Endometrial microvascular endothelial cells (primary cell): ENCODE results near the gene RUNDC1. TPM values are rescaled to one million over a fixed set of nuclear protein-coding genes. Genes with fewer than 3 reads are reported as not detected.
"Not testable (repeated sequence)": the region's sequence is repeated elsewhere in the genome, so short reads cannot be mapped to it uniquely, and the experiment has no call there.

ENCODE experiments used
- in situ Hi-C: cut with HindIII; loops from 2 replicates; pipeline ENCODE4 v1.10.0; 2017; ENCODE audit warnings: low sequenced_read_pairs, low pct_unique_long_range_greater_than_20kb; ENCODE audit errors: inconsistent ontology term
- total RNA-seq: library from RNA; depleted of rRNA; stranded (reverse); fragments of >200 nt; gene quantifications from one replicate; pipeline ENCODE4 v1.2.3, GENCODE V29; 2015; ENCODE audit errors: inconsistent ontology term

RUNDC1 gene
- total RNA-seq, 1 donor from 2014 or later: 7.3 TPM

DNA sequence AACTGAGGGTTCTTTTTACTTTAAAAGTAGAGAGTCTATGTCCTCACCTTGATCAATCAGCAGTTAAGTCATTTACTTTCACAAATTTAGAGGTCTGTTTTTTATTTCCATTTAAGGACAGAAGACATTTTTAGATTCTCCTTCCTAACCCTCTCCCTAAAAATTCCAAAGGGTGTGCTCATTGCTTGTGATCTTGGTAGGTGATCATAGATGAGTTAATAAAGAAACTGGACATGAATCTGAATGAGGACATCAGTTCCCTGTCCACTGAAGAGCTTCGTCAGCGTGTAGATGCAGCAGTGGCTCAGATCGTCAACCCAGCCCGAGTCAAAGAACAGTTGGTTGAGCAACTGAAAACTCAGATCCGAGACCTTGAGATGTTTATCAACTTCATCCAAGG, 8.8 kb downstream of the RUNDC1 start:
- in situ Hi-C loops: no loop called here

DNA sequence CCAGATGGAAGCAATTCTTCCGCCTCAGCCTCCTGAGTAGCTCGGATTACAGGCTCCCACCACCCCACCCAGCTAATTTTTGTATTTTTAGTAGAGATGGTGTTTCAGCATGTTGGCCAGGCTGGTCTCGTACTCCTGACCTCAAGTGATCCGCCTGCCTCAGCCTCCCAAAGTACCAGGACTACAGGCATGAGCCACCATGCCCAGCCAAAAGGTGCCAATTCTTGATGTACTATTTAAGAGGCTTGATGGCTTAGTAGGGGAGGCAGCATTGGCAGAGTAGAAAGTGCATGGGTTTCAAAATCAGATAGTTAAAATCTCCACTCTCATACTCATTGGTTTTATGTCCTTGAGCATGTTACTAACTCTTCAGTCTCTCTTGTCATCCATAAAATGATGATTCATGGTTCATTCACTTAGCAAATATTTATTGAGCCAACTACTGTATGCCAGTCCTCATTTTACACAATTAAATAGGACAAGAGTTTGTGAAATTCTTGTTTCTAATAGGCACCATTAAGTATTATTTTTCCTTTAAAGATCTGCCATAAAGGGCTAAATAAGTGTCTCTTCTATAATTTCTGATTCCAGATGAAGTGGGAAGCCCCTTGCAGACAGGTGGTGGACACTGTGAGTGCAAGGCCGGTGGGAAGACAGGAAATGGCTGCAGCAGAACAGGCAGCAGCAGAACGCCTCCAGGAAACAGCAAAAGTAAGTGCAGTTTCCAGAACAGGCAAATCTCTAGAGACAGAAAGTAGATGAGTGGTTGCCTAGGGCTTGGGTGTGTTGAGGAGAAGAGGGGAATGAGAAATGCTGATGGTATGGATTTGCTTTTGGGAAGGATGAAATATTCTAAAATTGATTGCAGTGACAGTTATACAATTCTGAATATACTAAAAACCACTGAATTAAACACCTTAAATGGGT, 9.6 kb downstream of the RUNDC1 start:
- in situ Hi-C loops: no loop called here

DNA sequence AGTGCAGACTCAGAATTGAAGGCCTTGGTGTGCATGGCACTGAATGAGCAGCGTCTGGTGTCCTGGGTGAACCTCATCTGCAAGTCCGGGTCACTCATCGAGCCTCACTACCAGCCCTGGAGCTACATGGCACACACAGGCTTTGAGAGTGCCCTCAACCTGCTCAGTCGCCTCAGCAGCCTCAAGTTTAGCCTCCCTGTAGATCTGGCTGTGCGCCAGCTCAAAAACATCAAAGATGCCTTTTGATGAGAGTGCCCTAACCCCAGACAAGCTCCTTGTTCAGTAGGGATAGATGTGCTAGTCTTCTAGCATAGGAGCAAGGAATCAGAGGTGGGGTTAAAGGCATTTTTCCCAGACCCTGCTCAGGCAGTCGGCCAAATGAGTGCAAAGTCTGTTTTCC, 11.1 kb downstream of the RUNDC1 start:
- in situ Hi-C loops: no loop called here

DNA sequence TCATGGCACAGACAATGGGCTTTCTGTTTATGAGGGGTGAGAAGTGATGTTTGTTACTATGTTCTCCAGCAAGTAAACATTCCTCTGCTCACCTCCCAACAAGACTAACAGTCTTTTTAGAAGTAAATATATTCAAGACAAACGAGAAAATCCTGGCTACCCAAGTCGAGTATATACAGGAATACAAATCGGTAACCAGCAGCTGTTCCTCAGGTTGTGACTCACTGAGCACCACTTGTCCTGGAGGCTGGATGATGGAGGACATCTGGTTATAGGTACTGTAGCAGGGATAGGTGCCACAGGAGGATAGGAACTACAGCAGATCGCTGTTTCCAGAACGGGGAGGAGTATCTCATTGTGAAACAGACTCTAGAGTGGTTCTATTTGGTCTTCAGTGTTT, 12.5 kb downstream of the RUNDC1 start:
- in situ Hi-C loops: no loop called here

DNA sequence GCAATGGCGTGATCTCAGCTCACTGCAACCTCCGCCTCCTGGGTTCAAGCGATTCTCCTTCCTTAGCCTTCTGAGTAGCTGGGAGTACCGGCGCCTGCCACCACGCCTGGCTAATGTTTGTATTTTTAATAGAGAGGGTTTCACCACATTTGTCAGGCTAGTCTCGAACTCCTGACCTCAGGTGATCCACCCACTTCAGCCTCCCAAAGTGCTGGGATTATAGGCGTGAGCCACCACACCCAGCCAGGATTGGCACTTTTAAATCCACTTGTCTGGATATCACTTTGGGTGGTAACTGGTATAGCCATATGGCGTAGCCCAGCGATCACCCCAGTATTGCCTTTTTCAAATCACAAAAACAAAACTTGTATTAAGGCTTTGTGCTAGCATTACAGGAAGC, 13.5 kb downstream of the RUNDC1 start:
- in situ Hi-C loops: not testable (repeated sequence)

DNA sequence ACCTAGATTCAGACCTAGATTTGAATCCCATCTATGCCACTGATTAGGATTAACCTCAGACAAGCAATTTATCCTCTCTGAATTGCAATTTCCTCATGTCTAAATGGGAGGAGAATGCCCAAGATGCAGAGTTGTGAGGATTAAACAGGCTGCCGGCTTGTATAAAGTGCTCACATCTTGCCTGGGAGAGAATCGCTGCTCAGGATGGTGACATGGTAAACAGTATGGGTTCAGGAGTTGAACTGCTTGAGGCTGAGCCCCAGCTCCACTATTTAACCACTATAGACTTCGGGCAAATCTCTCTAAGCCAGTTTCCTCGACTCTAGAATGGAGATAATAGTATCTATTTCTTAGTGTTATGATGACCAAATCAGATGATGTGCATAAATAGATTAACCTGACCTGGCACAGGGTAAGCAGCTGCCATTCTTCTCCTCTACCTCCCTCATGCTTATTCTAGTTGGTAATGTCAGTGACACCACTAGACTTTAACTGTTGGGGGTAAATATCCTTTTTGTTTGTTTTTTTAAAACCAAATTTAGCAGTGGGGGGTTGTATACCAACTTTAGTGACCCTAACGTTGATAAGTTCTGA, 17.1 kb downstream of the RUNDC1 start:
- in situ Hi-C loops: no loop called here

DNA sequence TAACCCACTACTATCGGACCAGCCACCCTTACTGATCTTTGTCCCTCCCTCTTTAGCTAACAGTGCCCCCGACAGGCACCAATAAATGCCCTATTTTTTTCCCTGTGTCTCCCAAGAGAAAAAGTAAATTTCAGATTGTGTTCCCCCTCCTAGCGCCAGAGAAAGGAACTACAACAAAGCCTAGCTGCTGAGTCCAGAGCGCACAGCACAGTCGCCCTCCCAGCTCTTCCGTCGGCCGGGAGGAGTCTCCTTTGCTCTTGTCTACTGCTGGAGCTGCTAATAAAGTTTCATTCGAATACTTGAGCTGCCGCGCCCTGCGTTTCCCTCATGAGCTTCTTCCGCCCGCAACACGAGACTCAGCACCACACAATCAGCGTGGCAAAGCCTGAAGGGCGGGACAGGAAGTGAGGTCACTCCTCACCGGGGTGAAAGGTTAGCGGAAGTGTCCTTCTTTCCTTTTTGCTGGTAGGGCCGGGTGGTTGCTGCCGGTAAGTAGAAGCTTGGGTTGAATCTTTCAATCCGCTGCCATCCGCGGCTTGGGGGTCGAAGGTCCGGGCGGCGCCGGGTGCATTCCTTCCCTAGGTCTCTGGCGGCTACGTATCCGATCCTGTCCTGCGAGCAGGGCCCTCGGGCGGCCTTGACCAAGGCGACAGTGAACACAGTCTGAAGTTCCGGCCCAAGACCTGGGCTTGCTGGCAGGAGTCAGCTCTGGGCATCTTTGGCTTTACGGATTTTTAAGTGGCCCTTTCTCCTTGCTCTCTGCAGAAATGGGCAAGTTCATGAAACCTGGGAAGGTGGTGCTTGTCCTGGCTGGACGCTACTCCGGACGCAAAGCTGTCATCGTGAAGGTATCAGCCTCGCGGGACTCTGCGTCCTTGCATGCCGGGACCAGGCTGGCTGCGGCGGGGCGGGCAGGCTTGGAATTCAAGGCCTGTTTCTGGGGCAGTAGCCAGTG, 17.9 kb downstream of the RUNDC1 start, which contains the start of gene RPL27:
Gene RPL27 (plus strand): TSS at position 436 of the 955 bp plus-strand sequence. CDS start 332 bp downstream, at position 768.
- in situ Hi-C loops: no loop called here

DNA sequence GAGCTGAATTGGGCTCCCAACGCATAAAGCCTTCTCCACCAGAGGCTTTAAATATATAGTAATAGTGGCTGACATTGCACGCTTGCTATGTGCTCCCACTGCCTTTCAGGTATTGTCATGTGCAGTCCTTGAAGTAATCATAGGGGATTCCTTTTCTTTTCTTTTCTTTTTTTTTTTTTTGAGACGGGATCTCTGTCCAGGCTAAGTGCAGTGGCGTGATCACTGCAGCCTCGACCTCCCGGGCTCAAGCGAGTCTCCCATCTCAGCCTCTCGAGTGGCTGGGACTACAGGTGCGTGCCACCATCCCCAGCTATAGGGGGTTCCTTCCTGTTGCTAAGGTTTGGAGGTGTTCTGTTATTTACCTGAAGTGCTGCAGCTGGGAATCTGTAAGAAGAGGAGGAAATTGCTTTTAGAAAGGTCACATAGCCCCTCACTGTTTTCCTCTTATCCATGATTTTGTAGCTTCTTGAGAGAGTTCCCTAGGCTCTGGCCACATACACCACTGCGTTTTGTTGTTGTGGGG, 18.7 kb downstream of the RUNDC1 start:
- in situ Hi-C loops: no loop called here

DNA sequence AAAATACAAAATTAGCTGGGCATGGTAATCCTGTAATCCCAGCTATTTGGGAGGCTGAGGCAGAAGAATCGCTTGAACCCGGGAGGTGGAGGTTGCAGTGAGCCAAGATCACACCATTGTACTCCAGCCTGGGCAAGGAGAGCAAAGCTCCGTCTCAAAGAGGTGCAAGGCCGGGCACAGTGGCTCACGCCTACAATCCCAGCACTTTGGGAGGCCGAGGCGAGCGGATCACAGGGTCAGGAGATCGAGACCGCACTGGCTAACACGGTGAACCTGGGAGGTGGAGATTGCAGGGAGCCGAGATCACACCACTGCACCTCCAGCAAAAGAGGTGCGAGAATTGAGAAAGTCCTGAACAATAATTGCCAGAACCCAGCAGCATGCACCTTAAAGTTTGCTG, 20.5 kb downstream of the RUNDC1 start:
- in situ Hi-C loops: not testable (repeated sequence)

DNA sequence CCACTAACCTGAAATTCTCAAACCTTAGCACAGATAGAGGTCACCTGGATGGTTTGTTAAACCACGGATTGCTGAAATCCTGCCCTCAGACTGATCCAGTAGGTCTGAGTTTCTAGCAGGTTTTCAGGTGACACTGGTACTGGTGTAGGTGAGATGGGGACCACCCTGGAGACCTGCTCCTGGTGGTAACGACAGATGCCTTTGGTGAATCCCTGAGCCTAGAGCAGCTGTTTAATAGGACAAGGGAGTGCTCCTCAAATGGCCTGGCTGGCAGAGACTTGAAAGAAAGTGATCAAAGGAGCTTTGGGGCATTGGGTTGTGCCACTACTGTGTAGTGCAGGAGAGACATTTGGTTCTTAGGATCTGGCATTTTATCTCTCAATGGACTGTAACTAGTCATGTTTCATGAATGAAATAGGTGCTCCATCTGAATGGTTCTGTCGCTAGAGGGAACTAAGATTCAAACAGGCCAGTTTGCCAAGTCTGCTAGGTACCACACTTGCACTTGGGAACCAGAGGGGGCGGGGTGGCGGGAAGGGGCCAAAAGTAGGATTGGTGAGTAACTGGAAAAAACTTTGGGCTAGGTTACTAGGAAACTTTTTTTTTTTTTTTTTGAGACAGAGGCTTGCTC, 23.3 kb downstream of the RUNDC1 start:
- in situ Hi-C loops: no loop called here

DNA sequence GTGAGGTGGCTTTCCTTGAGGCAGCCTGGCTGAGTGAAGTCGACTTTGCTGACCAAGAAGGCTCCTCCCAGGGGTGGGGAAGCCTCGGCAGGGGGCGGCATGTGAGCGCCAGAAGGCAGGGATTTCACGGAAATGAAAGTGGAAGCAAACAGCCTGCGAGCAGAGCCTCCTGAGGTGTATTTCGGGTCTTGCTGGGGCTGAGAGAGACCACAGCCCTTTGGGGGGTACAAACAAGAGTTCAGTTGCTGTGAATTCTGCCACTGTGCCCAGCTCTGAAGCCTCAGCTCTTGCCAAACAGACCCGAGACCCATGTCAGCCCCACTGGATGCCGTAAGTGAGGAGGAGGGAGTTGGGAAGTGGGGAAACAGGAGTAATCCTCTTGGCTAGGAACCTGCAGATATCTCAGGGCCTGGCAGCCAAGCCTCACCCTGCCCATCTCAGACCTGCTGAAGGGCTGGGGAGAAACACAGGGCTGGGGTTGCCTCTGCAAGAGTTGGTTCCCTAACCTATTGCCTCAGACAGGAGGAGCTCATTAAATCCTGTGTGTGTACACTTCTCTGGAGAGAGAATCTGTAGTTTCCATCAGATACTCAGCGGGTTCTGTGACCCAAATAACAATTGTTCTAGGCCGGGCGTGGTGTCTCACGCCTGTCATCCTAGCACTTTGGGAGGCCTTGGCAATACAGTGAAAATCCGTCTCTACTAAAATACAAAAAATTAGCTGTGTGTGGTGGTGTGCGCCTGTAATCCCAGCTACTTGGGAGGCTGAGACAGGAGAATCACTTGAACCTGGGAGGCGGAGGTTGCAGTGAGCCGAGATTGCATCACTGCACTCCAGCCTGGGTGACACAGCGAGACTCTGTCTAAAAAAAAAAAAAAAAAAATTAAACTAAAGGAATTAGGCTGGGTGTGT, 26.5 kb downstream of the RUNDC1 start, which contains the start of gene IFI35:
Gene IFI35 (plus strand): TSS at position 146 of the 913 bp plus-strand sequence. CDS start 164 bp downstream, at position 310.
- in situ Hi-C loops: no loop called here

DNA sequence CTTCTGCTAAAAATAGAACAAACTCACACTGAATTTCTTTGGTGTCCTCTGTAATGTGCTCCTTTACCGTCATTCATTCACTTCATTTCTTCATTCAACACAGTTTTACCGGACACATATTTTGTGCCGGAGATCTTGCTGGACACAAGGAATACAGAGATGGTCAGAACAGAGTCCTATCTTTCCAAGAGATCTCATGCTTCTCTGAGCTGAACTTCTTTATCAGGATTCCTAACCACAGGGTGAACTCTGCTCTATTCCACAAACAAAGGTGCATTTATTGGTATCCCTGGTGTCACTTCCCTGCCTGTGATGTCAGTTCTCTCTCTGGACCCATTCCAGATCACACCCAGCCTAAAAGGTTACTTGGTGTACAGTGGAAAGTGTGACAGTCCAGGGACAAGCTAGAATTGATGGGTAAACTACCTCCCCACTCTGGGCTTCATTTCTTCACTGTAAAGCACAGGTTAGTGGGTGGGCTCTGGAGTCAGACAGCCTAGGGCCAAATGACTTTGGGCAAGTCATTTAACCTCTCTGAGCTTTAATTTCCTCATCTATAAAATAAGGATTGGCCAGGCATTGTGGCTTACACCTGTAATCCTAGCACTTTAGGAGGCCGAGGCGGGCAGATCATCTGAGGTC, 30.4 kb downstream of the RUNDC1 start:
- in situ Hi-C loops: no loop called here

DNA sequence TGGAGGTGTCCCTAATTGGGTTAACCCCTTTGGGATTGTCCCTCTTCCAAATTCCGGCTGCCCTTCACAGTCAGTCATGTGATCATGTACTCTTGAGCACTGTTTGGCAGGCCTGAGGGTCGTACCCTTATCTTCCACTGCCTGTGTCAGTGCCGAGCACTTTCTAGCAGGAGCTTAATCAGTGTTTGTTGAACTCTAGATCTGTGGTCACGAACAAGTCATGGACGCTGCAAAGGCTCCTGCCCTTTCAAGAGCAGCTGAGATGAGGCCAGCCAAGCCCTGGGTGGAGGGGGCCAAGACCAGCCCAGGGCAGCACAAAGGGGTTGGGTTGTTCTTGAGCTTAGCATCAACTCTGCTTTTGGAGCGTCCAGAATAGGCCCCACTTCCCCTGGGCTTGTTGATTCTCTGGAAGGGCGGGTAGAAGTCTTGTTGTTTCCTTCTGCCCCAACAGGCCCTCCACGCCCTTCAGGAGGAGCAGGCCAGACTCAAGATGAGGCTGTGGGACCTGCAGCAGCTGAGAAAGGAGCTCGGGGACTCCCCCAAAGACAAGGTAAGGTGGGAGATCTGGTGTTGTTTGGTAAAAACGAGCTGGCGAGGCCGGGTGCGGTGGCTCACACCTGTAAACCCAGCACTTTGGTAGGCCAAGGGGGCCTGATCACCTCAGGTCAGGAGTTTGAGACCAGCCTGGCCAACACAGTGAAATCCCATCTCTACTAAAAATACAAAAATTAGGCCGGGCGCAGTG, 31.5 kb downstream of the RUNDC1 start:
- in situ Hi-C loops: no loop called here

DNA sequence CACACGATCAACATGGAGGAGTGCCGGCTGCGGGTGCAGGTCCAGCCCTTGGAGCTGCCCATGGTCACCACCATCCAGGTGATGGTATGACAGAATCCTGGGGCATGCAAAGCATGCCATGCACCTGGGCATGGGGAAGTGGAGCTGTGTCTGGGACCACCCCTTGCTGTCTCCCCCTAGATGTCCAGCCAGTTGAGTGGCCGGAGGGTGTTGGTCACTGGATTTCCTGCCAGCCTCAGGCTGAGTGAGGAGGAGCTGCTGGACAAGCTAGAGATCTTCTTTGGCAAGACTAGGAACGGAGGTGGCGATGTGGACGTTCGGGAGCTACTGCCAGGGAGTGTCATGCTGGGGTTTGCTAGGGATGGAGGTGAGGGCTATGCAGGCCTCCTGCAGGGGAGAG, 32.9 kb downstream of the RUNDC1 start:
- in situ Hi-C loops: no loop called here

DNA sequence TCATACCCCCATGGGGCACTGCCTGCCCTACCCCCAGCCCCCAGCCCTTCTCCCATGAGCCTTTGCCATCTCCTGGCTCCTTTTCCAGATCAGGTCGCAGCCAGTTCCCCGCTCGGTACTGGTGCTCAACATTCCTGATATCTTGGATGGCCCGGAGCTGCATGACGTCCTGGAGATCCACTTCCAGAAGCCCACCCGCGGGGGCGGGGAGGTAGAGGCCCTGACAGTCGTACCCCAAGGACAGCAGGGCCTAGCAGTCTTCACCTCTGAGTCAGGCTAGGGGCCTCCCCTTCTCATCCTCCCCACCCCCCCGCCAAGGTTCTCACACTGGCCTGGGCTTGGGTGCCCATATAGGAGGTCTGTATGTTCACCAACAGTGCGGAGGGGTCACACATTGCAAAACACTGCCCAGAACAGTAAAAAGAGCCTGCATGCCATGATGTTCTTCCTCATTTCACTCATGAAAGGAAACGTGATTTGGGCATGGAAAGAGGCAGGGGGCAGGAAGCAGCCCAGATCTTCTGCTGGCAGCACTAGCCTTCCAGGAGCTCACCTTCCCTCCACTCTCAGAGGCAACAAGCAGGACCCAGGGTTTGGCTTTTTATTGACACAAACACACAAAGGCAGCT, 33.8 kb downstream of the RUNDC1 start:
- in situ Hi-C loops: no loop called here
